ENCODE results near the gene ZCWPW2. TPM values are rescaled to one million over a fixed set of nuclear protein-coding genes. Genes with fewer than 3 reads are reported as not detected.

The ZCWPW2 gene
- total and polyA plus RNA-seq, 9 donors = 1.3 to 2.7 (median 2.0) TPM

- 21 to 24% (median 22%) methylated on average over 16 of the region's 16 CpGs for WGBS, 3 donors
- Histone ChIP-seq H3K27me3 (no peaks in the 10 kb centered on the region), H3K4me1 (ENCODE audit: insufficient read depth) (peaks cover 3% of the 10 kb centered on the region), H3K4me3 (peak overlapping the region; percentile 86), H3K27ac (peak overlapping the region; percentile 79 to 99), H3K36me3 (no peaks in the 10 kb centered on the region), H3K9me3 (no peaks in the 10 kb centered on the region)
- DNase-seq = no peak
- TF ChIP-seq, protein P1, sequence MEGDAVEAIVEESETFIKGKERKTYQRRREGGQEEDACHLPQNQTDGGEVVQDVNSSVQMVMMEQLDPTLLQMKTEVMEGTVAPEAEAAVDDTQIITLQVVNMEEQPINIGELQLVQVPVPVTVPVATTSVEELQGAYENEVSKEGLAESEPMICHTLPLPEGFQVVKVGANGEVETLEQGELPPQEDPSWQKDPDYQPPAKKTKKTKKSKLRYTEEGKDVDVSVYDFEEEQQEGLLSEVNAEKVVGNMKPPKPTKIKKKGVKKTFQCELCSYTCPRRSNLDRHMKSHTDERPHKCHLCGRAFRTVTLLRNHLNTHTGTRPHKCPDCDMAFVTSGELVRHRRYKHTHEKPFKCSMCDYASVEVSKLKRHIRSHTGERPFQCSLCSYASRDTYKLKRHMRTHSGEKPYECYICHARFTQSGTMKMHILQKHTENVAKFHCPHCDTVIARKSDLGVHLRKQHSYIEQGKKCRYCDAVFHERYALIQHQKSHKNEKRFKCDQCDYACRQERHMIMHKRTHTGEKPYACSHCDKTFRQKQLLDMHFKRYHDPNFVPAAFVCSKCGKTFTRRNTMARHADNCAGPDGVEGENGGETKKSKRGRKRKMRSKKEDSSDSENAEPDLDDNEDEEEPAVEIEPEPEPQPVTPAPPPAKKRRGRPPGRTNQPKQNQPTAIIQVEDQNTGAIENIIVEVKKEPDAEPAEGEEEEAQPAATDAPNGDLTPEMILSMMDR (IDR thresholded peaks at IDR 0.05) = no peak
- TF ChIP-seq POLR2A (IDR thresholded peaks at IDR 0.05) (no peak), EP300 (IDR thresholded peaks at IDR 0.05) (no peak)
- intact Hi-C loops (cut with DNase I) = no loop called here
Observed at GRCh38 chr3:28347374-28348264, 902 bp upstream of the ZCWPW2 start.

DNA sequence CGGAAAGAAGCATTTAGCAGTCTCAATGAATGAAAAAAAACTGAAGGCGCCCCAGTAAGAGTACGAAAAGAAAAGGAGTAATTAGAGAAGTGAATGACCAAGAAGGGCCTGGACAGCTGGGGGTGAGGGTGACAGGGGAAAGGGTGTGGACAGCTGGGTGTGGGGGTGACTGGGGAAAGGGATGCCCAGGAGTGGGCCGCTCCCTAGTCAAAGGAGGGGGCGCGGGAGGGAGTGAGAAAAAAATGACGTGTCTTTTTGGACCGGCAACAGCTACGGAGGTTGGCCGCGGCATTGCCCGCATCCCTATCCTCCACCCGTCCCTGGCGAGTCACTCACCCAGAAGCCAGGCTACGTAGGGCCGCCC lies 274 bp upstream of the ZCWPW2 start:
- H3K36me3 ChIP-seq = no peaks in the 10 kb centered on the region
- 0 to 2% (median 1%) methylated on average over 16 of the region's 16 CpGs for WGBS, 3 donors
- TF ChIP-seq, protein P1 (IDR thresholded peaks at IDR 0.05) = peak in 1 of 3 donors; percentile 7
- TF ChIP-seq EP300 (IDR thresholded peaks at IDR 0.05) = no peak
- intact Hi-C loops (cut with DNase I) = no loop called here
- DNase-seq = no peak
- H3K27ac ChIP-seq = peak overlapping the region; percentile 79 to 99
- no peaks in the 10 kb centered on the region for H3K9me3 ChIP-seq
- no peaks in the 10 kb centered on the region for H3K27me3 ChIP-seq
- peak overlapping the region; percentile 86 for H3K4me3 ChIP-seq
- H3K4me1 ChIP-seq (ENCODE audit: insufficient read depth) = peaks cover 3% of the 10 kb centered on the region

- intact Hi-C loops (cut with DNase I) = no loop called here
- H3K27ac ChIP-seq = peak overlapping the region; percentile 79 to 99
- no peak for TF ChIP-seq POLR2A (IDR thresholded peaks at IDR 0.05)
- TF ChIP-seq EP300 (IDR thresholded peaks at IDR 0.05) = peak; percentile 3
- no peaks in the 10 kb centered on the region for H3K27me3 ChIP-seq
- H3K4me3 ChIP-seq = peak overlapping the region; percentile 86
- 15 to 27% (median 17%) methylated on average over 13 of the region's 13 CpGs for WGBS, 3 donors
- no peak for DNase-seq
- H3K36me3 ChIP-seq = no peaks in the 10 kb centered on the region
- H3K4me1 ChIP-seq (ENCODE audit: insufficient read depth) = peaks cover 3% of the 10 kb centered on the region
- no peaks in the 10 kb centered on the region for H3K9me3 ChIP-seq
Observed at GRCh38 chr3:28349469-28350000, 1.0 kb downstream of the ZCWPW2 start.

GRCh38 chr3:28376424-28376823 lies 27.9 kb downstream of the ZCWPW2 start:
- no peak for TF ChIP-seq EP300 (IDR thresholded peaks at IDR 0.05)
- TF ChIP-seq, protein P1 (IDR thresholded peaks at IDR 0.05) = no peak
- TF ChIP-seq POLR2A (IDR thresholded peaks at IDR 0.05) = no peak
- no peak overlapping the region for H3K27ac ChIP-seq
- 27 to 63% (median 42%) methylated on average over 4 of the region's 4 CpGs for WGBS, 3 donors

GRCh38 chr3:28386049-28386448 lies 37.5 kb downstream of the ZCWPW2 start:
- intact Hi-C loops (cut with DNase I) = no loop called here
- H3K4me1 ChIP-seq (ENCODE audit: insufficient read depth) = no peaks in the 10 kb centered on the region
- H3K36me3 ChIP-seq = no peaks in the 10 kb centered on the region
- H3K27me3 ChIP-seq = no peaks in the 10 kb centered on the region
- 91 to 93% (median 93%) methylated on average over 5 of the region's 5 CpGs for WGBS, 3 donors
- TF ChIP-seq POLR2A (IDR thresholded peaks at IDR 0.05) = no peak
- no peak for TF ChIP-seq EP300 (IDR thresholded peaks at IDR 0.05)
- TF ChIP-seq, protein P1 (IDR thresholded peaks at IDR 0.05) = no peak
- no peak overlapping the region for H3K27ac ChIP-seq
- no peak overlapping the region for H3K4me3 ChIP-seq
- no peak for DNase-seq
- no peaks in the 10 kb centered on the region for H3K9me3 ChIP-seq

More at GRCh38 chr3:28376424-28376823, 27.9 kb downstream of the ZCWPW2 start:
- Histone ChIP-seq H3K4me3 (no peak overlapping the region), H3K27me3 (no peaks in the 10 kb centered on the region), H3K36me3 (no peaks in the 10 kb centered on the region), H3K9me3 (no peaks in the 10 kb centered on the region), H3K4me1 (ENCODE audit: insufficient read depth) (no peaks in the 10 kb centered on the region)
- intact Hi-C loops (cut with DNase I) = no loop called here
- DNase-seq = no peak
